ENCODE measurements around the gene TGM4. TPM values are rescaled to one million over a fixed set of nuclear protein-coding genes. Genes with fewer than 3 reads are reported as not detected.

Gene TGM4
- total and polyA plus RNA-seq, 2 donors (not counting 1 experiment from before 2014, with no cell fraction given), result not detected

- no peak overlapping the region for H3K4me3 ChIP-seq (ENCODE audit: control extremely low read depth in 1 of 5, extremely low read depth in 1 of 5, insufficient read depth in 1 of 5, low read depth in 2 of 5, low read length in 4 of 5)
- no peaks in the 10 kb centered on the region for H4K20me1 ChIP-seq (ENCODE audit: control insufficient read depth, insufficient read depth, low read length, poor library complexity, severe bottlenecking)
- DNase-seq, result peak; percentile 70
- no peak overlapping the region for H3K4me2 ChIP-seq (replicated peaks; ENCODE audit: low read depth, low read length, poor library complexity, severe bottlenecking)
- no peaks in the 10 kb centered on the region for H3K4me1 ChIP-seq (ENCODE audit: control insufficient read depth in 2 of 2, insufficient read depth in 2 of 2, low read length in 2 of 2)
- WGBS (ENCODE audit: insufficient coverage), result 23% methylated on average over 4 of the region's 4 CpGs
- H3K27ac ChIP-seq (ENCODE audit: low read length in 2 of 2), result no peak overlapping the region
- peaks cover 0 to 3% (median 0%) of the 10 kb centered on the region in 3 donors for H3K9me3 ChIP-seq (ENCODE audit: control extremely low read depth in 1 of 3, control insufficient read depth in 2 of 3, insufficient read depth in 1 of 3, low read length in 2 of 3)
- peaks cover 0 to 6% of the 10 kb centered on the region in 2 experiments for H3K36me3 ChIP-seq (replicated peaks in 1 of 2; ENCODE audit: control extremely low read depth in 1 of 2, control insufficient read depth in 1 of 2, extremely low read depth in 1 of 2, insufficient read depth in 2 of 2, low read length in 1 of 2)
- H3K9ac ChIP-seq (ENCODE audit: low read length), result no peak overlapping the region
- peaks cover 0 to 16% (median 5%) of the 10 kb centered on the region in 4 experiments for H3K27me3 ChIP-seq (replicated peaks in 1 of 4; ENCODE audit: control extremely low read depth in 1 of 4, control insufficient read depth in 3 of 4, insufficient read depth in 4 of 4, low read length in 3 of 4)
- ChIA-PET CTCF (interaction anchor here (0.6 to 6.8 kb wide), 15 partner anchors 12 to 590 kb away, joined by 3 to 70 read pairs (median 4); partner anchors contain the start of gene TCAIM), POLR2A (no interaction called here)
- TF ChIP-seq EZH2 (IDR thresholded peaks at IDR 0.05; ENCODE audit: borderline replicate concordance, insufficient read depth, low read depth, low read length, poor library complexity, severe bottlenecking), result no peak
- TF ChIP-seq, protein P1, sequence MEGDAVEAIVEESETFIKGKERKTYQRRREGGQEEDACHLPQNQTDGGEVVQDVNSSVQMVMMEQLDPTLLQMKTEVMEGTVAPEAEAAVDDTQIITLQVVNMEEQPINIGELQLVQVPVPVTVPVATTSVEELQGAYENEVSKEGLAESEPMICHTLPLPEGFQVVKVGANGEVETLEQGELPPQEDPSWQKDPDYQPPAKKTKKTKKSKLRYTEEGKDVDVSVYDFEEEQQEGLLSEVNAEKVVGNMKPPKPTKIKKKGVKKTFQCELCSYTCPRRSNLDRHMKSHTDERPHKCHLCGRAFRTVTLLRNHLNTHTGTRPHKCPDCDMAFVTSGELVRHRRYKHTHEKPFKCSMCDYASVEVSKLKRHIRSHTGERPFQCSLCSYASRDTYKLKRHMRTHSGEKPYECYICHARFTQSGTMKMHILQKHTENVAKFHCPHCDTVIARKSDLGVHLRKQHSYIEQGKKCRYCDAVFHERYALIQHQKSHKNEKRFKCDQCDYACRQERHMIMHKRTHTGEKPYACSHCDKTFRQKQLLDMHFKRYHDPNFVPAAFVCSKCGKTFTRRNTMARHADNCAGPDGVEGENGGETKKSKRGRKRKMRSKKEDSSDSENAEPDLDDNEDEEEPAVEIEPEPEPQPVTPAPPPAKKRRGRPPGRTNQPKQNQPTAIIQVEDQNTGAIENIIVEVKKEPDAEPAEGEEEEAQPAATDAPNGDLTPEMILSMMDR (IDR thresholded peaks at IDR 0.05), result peak; percentile 80
- Mint-ChIP-seq H3K27me3 (peaks cover 18% of the 10 kb centered on the region), H3K27ac (no peak overlapping the region), H3K4me3 (no peak overlapping the region), H3K4me1 (no peaks in the 10 kb centered on the region), H3K9me3 (ENCODE audit: insufficient read depth) (no peaks in the 10 kb centered on the region)
- peak; percentile 58 for ATAC-seq (ENCODE audit: low read depth)
- intact Hi-C loops (cut with micrococcal nuclease), result no loop called here
- no peaks in the 10 kb centered on the region for H3K79me2 ChIP-seq (ENCODE audit: control insufficient read depth, insufficient read depth, low read length)
- H2AFZ ChIP-seq (ENCODE audit: insufficient read depth, low read depth, low read length, poor library complexity, severe bottlenecking), result no peak overlapping the region
Observed at GRCh38 chr3:44913868-44914468, 39.6 kb downstream of the TGM4 start.

DNA sequence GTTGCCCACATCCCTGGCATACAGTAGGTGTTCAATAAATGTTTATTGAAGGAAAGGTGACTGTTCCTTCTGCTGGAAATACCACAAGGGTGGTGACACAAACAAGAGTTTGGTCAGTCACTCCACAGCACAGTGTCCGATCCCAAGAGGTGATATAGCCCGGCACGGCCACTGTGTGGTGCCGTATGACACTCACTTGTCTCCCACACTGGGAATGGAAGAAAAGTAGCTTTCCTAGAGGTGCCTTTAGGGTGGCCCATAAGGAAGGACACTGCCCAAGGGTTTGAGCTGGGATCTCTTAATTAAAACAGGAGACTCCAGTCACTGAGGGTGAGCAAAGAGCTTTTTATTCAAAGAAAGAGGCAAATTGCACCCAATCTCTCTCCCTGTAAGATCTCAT, 40.5 kb downstream of the TGM4 start:
- WGBS (ENCODE audit: insufficient coverage), result 100% methylated on average over 1 of the region's 4 CpGs
- ATAC-seq (ENCODE audit: low read depth) (no peak), DNase-seq (no peak)
- no peak overlapping the region for H3K4me3 Mint-ChIP-seq
- Histone ChIP-seq H3K4me1 (ENCODE audit: control insufficient read depth in 2 of 2, insufficient read depth in 2 of 2, low read length in 2 of 2) (no peaks in the 10 kb centered on the region), H3K27me3 (replicated peaks in 1 of 4; ENCODE audit: control extremely low read depth in 1 of 4, control insufficient read depth in 3 of 4, insufficient read depth in 4 of 4, low read length in 3 of 4) (peaks cover 0 to 8% (median under 1%) of the 10 kb centered on the region in 4 experiments), H3K4me2 (replicated peaks; ENCODE audit: low read depth, low read length, poor library complexity, severe bottlenecking) (no peak overlapping the region), H3K4me3 (ENCODE audit: control extremely low read depth in 1 of 5, extremely low read depth in 1 of 5, insufficient read depth in 1 of 5, low read depth in 2 of 5, low read length in 4 of 5) (no peak overlapping the region), H3K27ac (ENCODE audit: low read length in 2 of 2) (no peak overlapping the region), H3K79me2 (ENCODE audit: control insufficient read depth, insufficient read depth, low read length) (no peaks in the 10 kb centered on the region), H3K9me3 (ENCODE audit: control extremely low read depth in 1 of 3, control insufficient read depth in 2 of 3, insufficient read depth in 1 of 3, low read length in 2 of 3) (no peaks in the 10 kb centered on the region), H3K36me3 (replicated peaks in 1 of 2; ENCODE audit: control extremely low read depth in 1 of 2, control insufficient read depth in 1 of 2, extremely low read depth in 1 of 2, insufficient read depth in 2 of 2, low read length in 1 of 2) (peaks cover 0 to 6% of the 10 kb centered on the region in 2 experiments), H4K20me1 (ENCODE audit: control insufficient read depth, insufficient read depth, low read length, poor library complexity, severe bottlenecking) (no peaks in the 10 kb centered on the region), H3K9ac (ENCODE audit: low read length) (no peak overlapping the region), H2AFZ (ENCODE audit: insufficient read depth, low read depth, low read length, poor library complexity, severe bottlenecking) (no peak overlapping the region)
- H3K27me3 Mint-ChIP-seq, result peaks cover 13% of the 10 kb centered on the region
- no peak overlapping the region for H3K27ac Mint-ChIP-seq
- no peaks in the 10 kb centered on the region for H3K9me3 Mint-ChIP-seq (ENCODE audit: insufficient read depth)
- H3K4me1 Mint-ChIP-seq, result no peaks in the 10 kb centered on the region
- CTCF ChIA-PET, result interaction anchor here (0.6 to 6.8 kb wide), 13 partner anchors 9 to 591 kb away, joined by 3 to 70 read pairs (median 4); no protein-coding TSS in a partner anchor
- intact Hi-C loops (cut with micrococcal nuclease), result no loop called here
- TF ChIP-seq, protein P1 (IDR thresholded peaks at IDR 0.05), result no peak
- no peak for TF ChIP-seq EZH2 (IDR thresholded peaks at IDR 0.05; ENCODE audit: borderline replicate concordance, insufficient read depth, low read depth, low read length, poor library complexity, severe bottlenecking)
- POLR2A ChIA-PET, result no interaction called here
